Tracheal epithelial cell (primary cell): ENCODE measurements around the gene LIM2. TPM values are rescaled to one million over a fixed set of nuclear protein-coding genes. Genes with fewer than 3 reads are reported as not detected.

Experiments
- total RNA-seq: library from RNA; depleted of rRNA; stranded (reverse); fragments of >200 nt; gene quantifications from 2 replicates; pipeline ENCODE4 v1.2.1, GENCODE V29; 2014

Gene LIM2
- not detected in 2 replicates for total RNA-seq

GRCh38 chr19:51387924-51388389 is at the start of gene LIM2:
LIM2 (minus strand) TSS chr19:51387974; CDS start chr19:51387443, 531 bp downstream.

GRCh38 chr19:51417107-51417809 is 29.5 kb upstream of the LIM2 start, which contains the start of gene SIGLEC10:
SIGLEC10 (minus strand) TSS chr19:51417642; CDS start chr19:51417581, 61 bp downstream.

DNA sequence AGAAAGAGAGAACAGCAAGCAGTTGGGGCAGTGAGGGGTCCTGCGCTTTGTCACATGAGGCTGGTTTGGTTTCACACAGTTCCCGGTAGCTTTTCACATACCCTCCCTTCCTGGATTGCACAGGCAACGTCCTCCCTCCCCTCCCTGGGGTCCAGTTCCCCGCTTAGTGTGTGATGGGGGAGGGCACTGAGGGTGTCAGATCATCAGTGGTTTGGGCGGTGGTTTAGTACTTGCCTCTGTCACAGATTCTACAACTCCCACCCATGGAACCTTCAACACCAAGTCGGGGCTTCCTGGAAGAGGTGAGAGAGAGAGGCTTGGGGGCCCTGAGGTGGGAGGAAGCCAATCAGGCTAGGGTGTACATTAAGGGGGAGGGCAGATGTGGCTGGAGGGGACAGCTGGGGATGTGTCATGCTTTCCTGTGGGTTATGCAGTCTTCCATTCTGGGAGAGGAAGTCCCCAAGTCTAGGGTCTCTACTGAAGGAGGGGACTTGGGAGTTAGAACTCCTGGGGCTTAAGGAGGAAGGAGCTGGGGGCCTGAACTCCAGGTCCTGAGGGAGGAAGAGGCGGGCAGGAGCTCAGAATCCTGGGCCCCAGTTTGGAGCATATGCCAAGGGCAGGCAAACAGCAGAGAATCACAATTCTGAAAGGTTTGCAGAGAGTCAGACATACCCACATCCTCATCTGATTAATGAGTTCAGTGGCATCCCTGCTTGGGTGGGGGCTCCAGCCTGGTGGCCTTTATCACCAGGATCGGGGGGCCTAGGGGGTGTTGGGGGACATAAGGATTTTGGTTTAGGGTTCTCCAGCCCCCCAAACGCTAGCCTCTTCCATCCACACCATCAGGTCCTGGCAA is 14.9 kb downstream of the LIM2 start, which contains the start of gene NKG7:
NKG7 (minus strand) TSS at position 6 of the 856 bp plus-strand sequence. CDS start 119 bp downstream, outside the sequence.

GRCh38 chr19:51368366-51369282 is 19.1 kb downstream of the LIM2 start, which contains the start of gene CLDND2:
CLDND2 (minus strand) TSS chr19:51369003; CDS start chr19:51368577, 426 bp downstream.

GRCh38 chr19:51365965-51366388 is 21.8 kb downstream of the LIM2 start, which contains the start of gene ETFB:
ETFB (minus strand) TSS chr19:51366388; CDS start chr19:51366326, 62 bp downstream.

DNA sequence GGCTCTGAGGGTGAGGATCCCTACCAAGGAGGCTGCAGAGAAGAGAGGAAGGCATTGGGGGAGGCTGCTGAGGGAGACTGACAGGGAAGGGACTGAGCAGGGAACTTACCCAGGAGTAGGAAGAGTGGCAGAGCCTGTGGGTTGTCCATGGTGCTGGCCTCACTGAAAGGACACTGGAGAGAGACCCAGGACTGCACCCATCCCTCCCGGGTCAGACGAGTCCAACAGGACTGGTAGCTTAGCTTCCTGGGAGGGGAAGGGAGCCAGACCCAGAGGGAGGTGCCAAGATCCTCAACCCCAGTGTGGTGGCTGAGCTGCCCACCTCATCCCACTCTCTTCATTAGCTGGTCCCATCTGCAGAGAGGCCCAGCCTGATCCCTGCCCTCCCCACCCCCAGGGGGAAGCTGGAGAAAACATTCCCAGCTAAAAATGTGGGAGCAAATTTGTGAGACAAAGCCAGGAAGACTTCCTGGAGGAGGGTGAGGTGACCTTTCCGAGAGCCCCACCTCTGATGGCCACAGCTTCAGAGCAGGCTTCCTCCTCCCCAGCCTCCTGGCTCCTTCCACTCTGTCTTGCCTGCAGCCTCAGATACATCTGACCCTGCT is 45.7 kb downstream of the LIM2 start, which contains the start of gene VSIG10L:
VSIG10L (minus strand) TSS at position 164 of the 605 bp plus-strand sequence; CDS start at position 149, 15 bp downstream.

Other genes with a start within 250 kb of the LIM2 start
- gene SIGLEC7, start 245.7 kb downstream of the LIM2 start, total RNA-seq, result not detected in 2 replicates
- gene CD33, start 162.9 kb downstream of the LIM2 start, total RNA-seq, result not detected in 2 replicates
- not detected in 2 replicates for gene SIGLECL1, start 136.9 kb downstream of the LIM2 start, total RNA-seq
- gene IGLON5, start 76.3 kb downstream of the LIM2 start, total RNA-seq, result not detected in 2 replicates
- gene VSIG10L, start 45.8 kb downstream of the LIM2 start, total RNA-seq, result 0.21 and 1.4 TPM in 2 replicates
- 50.3 and 93.5 TPM in 2 replicates for gene ETFB, start 21.6 kb downstream of the LIM2 start, total RNA-seq
- gene CLDND2, start 19.0 kb downstream of the LIM2 start, total RNA-seq, result not detected in 2 replicates
- not detected in 2 replicates for gene NKG7, start 15.3 kb downstream of the LIM2 start, total RNA-seq
- not detected in 2 replicates for gene C19orf84, start 2.6 kb upstream of the LIM2 start, total RNA-seq
- not detected in 2 replicates for gene SIGLEC10, start 29.7 kb upstream of the LIM2 start, total RNA-seq
- gene SIGLEC8, start 70.5 kb upstream of the LIM2 start, total RNA-seq, result not detected in 2 replicates
- gene CEACAM18, start 90.6 kb upstream of the LIM2 start, total RNA-seq, result not detected in 2 replicates
- gene SIGLEC12, start 113.8 kb upstream of the LIM2 start, total RNA-seq, result not detected in 2 replicates
- not detected in 2 replicates for gene SIGLEC6, start 143.7 kb upstream of the LIM2 start, total RNA-seq
- gene ZNF175, start 183.3 kb upstream of the LIM2 start, total RNA-seq, result 1.7 and 1.9 TPM in 2 replicates
- not detected in 2 replicates for gene SIGLEC5, start 242.4 kb upstream of the LIM2 start, total RNA-seq